HUES6 (cell line): ENCODE measurements around the gene SERPINE2.

ENCODE experiments used
- H3K27ac ChIP-seq: 2 replicates; pipeline ENCODE4 v1.7.0; 2013; ENCODE audit warnings: low read depth, mild to moderate bottlenecking, low read length, inconsistent platforms
- H3K27me3 ChIP-seq: 2 replicates; pipeline ENCODE4 v1.6.1; 2013; ENCODE audit warnings: low read length; ENCODE audit not compliant: control insufficient read depth, insufficient read depth
- H3K36me3 ChIP-seq: 2 replicates; pipeline ENCODE4 v1.6.1; 2013; ENCODE audit warnings: low read length; ENCODE audit not compliant: control insufficient read depth, insufficient read depth
- H3K4me1 ChIP-seq: 2 replicates; pipeline ENCODE4 v1.6.1; 2013; ENCODE audit warnings: low read length; ENCODE audit not compliant: control insufficient read depth, insufficient read depth
- H3K4me3 ChIP-seq: 2 replicates; pipeline ENCODE4 v1.5.1; 2013; ENCODE audit warnings: low read depth, low read length
- H3K9ac ChIP-seq: one replicate; pipeline ENCODE4 v1.6.1; 2013; ENCODE audit warnings: mild to moderate bottlenecking, low read length
- H3K9me3 ChIP-seq: 2 replicates; pipeline ENCODE4 v1.6.1; 2013; ENCODE audit warnings: low read depth, low read length; ENCODE audit not compliant: control insufficient read depth, insufficient read depth

SERPINE2 gene

DNA sequence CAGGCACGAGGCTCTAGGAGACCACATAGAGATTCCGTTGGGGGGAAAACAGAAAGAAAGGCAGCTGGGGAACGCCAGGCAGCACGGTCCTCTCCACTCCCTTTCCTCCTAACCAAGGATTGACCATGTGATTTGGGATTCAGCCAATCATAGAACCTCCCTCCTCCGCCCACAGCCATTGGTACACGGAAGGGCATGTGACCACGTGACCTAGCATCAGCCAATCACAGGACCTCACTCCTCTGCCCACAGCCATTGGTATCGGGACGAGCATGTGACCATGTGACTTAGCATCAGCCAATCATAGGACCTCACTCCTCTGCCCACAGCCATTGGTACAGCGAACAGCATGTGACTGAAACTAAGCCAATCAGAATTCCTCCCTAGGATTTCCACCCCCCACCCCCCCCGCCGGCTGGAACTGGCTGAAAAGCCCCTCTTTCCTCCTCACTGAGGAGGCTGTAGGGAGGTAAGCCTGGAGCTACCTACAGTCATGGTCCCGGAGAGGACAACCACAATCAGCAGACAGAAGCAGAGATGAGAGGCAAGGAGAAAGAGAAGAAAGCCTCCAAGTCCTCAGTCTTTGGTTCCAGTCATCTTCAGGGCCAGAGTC is 7.6 kb downstream of the SERPINE2 start:
- no peak overlapping the region for H3K27ac ChIP-seq
- H3K9ac ChIP-seq = no peak overlapping the region
- H3K36me3 ChIP-seq = peaks cover 30% of the 10 kb centered on the region; the same call in 1 of the 2 replicates
- H3K9me3 ChIP-seq = no peaks in the 10 kb centered on the region
- H3K4me1 ChIP-seq = peaks cover 59% of the 10 kb centered on the region
- H3K4me3 ChIP-seq = no peak overlapping the region
- H3K27me3 ChIP-seq = no peaks in the 10 kb centered on the region

DNA sequence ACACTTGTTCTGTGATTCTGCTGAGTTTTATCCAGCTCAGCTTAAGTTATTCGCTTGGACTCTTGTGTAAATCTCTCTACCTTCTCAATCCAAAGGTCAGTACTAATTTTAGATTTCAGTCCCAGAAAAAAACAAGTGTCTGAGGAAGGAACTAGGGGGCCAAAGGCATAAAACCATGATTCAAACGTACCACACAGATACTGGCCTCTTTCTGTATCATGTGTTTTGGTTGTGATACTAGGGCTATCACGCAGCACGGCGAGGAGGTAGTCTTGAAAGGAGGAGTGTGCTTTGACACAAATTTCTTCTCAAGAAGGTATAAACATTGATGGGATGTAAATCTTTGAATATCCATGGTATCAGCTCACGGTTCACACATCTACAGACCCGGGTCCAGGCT is 8.3 kb downstream of the SERPINE2 start:
- peaks cover 31% of the 10 kb centered on the region; the same call in 1 of the 2 replicates for H3K36me3 ChIP-seq
- H3K4me3 ChIP-seq = no peak overlapping the region
- no peak overlapping the region for H3K27ac ChIP-seq
- H3K9ac ChIP-seq = no peak overlapping the region
- H3K9me3 ChIP-seq = no peaks in the 10 kb centered on the region
- H3K27me3 ChIP-seq = no peaks in the 10 kb centered on the region
- H3K4me1 ChIP-seq = peaks cover 65% of the 10 kb centered on the region

- Histone ChIP-seq H3K4me3 (no peak overlapping the region), H3K36me3 (peaks cover 32% of the 10 kb centered on the region; the same call in 1 of the 2 replicates), H3K9me3 (no peaks in the 10 kb centered on the region), H3K9ac (no peak overlapping the region), H3K4me1 (peaks cover 69% of the 10 kb centered on the region), H3K27ac (no peak overlapping the region), H3K27me3 (no peaks in the 10 kb centered on the region)
Measured at GRCh38 chr2:224029876-224030275, 9.2 kb downstream of the SERPINE2 start.

DNA sequence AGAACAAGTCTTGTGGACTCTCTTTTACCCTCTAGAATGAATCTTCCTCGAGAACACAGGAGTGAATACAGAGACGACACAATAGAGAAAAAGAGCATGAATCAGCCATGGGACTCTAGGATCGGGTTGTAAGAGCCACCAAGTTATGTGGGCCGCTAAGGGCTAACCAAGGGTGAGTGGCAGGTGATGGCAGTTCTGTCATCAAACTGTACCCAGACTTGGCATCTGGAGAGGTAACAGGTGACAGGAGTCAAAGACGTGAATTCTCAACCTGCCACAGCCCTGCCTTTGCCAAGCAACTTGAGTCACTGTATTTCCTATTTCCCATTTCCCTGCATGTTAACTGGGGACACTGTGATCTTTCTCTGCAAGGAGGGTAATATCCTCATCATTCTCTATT is 11.2 kb downstream of the SERPINE2 start:
- Histone ChIP-seq H3K4me1 (peaks cover 75% of the 10 kb centered on the region), H3K9me3 (no peaks in the 10 kb centered on the region), H3K9ac (no peak overlapping the region), H3K27ac (no peak overlapping the region), H3K4me3 (no peak overlapping the region), H3K27me3 (no peaks in the 10 kb centered on the region), H3K36me3 (peaks cover 25% of the 10 kb centered on the region; the same call in 1 of the 2 replicates)

DNA sequence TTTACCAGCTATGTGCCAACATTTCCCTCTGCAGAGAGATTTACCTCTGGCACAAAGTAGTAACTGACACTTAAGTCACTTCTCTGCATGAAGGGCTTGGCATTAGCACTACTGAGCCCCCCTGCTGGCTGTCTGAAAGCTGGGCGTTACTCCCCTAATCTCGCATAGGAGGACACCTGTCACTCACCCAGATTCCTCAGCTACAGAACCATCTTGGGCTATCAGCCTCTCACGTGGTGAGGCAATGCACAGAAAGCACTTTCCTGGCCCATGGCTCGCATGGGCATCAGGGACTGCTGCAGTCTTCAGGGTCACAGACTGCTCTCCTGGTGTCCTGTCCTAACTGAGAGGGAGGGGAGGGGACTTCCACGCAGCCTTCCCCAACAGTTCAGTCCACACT is 12.0 kb downstream of the SERPINE2 start:
- H3K4me1 ChIP-seq = peaks cover 66% of the 10 kb centered on the region
- H3K36me3 ChIP-seq = peaks cover 25% of the 10 kb centered on the region; the same call in 1 of the 2 replicates
- H3K27me3 ChIP-seq = no peaks in the 10 kb centered on the region
- no peak overlapping the region for H3K27ac ChIP-seq
- H3K9me3 ChIP-seq = no peaks in the 10 kb centered on the region
- H3K9ac ChIP-seq = no peak overlapping the region
- H3K4me3 ChIP-seq = peak overlapping the region; percentile 17; the same call in 1 of the 2 replicates

GRCh38 chr2:224025874-224026273 is 13.2 kb downstream of the SERPINE2 start:
- Histone ChIP-seq H3K9ac (no peak overlapping the region), H3K27me3 (no peaks in the 10 kb centered on the region), H3K9me3 (no peaks in the 10 kb centered on the region), H3K27ac (no peak overlapping the region), H3K4me1 (peaks cover 59% of the 10 kb centered on the region), H3K4me3 (no peak overlapping the region), H3K36me3 (peaks cover 18% of the 10 kb centered on the region; the same call in 1 of the 2 replicates)

- peaks cover 12% of the 10 kb centered on the region; the same call in 1 of the 2 replicates for H3K36me3 ChIP-seq
- no peak overlapping the region for H3K27ac ChIP-seq
- H3K4me3 ChIP-seq = no peak overlapping the region
- H3K4me1 ChIP-seq = peaks cover 55% of the 10 kb centered on the region
- H3K27me3 ChIP-seq = no peaks in the 10 kb centered on the region
- no peak overlapping the region for H3K9ac ChIP-seq
- no peaks in the 10 kb centered on the region for H3K9me3 ChIP-seq
Measured at GRCh38 chr2:224024270-224024669, 14.8 kb downstream of the SERPINE2 start.

- H3K9me3 ChIP-seq = no peaks in the 10 kb centered on the region
- no peaks in the 10 kb centered on the region for H3K27me3 ChIP-seq
- peaks cover 45% of the 10 kb centered on the region for H3K4me1 ChIP-seq
- H3K36me3 ChIP-seq = peaks cover 12% of the 10 kb centered on the region; the same call in 1 of the 2 replicates
- no peak overlapping the region for H3K27ac ChIP-seq
- H3K9ac ChIP-seq = no peak overlapping the region
- no peak overlapping the region for H3K4me3 ChIP-seq
Measured at GRCh38 chr2:224023188-224023587, 15.9 kb downstream of the SERPINE2 start.

DNA sequence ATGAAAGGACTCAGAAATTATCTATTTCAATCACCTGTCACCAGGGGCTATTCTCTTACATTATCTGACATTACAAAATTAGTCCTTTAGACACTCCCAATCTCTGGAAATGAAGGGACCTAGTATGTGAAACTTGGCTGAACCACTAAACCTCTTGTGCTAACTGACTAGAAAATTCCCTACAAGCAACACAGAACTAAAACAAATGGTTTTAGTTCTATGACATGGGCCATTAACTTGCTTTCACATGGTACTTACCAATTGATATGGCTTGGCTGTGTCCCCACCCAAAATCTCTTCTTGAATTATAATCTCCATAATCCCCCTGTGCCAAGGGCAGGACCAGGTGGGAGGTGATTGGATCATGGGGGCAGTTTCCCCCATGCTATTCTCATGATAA is 16.6 kb downstream of the SERPINE2 start:
- Histone ChIP-seq H3K27ac (no peak overlapping the region), H3K36me3 (peaks cover 12% of the 10 kb centered on the region; the same call in 1 of the 2 replicates), H3K4me3 (no peak overlapping the region), H3K9ac (no peak overlapping the region), H3K9me3 (no peaks in the 10 kb centered on the region), H3K4me1 (peaks cover 38% of the 10 kb centered on the region), H3K27me3 (no peaks in the 10 kb centered on the region)

DNA sequence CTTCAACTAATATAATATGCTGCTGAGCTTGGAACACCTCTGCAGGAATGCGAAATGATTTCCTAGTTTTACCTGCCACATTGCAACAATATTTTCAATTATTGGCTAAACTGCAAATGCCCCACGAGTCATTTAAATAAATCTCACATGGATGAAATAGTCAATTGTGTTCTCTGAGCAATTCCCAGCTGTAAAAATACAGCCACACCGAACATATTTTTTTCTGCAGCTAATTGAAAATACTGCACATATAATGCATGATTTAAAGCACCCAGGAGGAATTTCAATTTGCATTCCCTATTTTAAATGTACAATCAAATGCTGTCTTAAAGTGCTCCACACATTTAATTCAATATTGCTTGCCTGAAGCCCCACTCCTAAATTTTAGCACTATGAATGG is 18.6 kb downstream of the SERPINE2 start:
- Histone ChIP-seq H3K27me3 (no peaks in the 10 kb centered on the region), H3K36me3 (peaks cover 8% of the 10 kb centered on the region; the same call in 1 of the 2 replicates), H3K9me3 (no peaks in the 10 kb centered on the region), H3K27ac (no peak overlapping the region), H3K4me3 (no peak overlapping the region), H3K4me1 (peaks cover 19% of the 10 kb centered on the region), H3K9ac (no peak overlapping the region)

DNA sequence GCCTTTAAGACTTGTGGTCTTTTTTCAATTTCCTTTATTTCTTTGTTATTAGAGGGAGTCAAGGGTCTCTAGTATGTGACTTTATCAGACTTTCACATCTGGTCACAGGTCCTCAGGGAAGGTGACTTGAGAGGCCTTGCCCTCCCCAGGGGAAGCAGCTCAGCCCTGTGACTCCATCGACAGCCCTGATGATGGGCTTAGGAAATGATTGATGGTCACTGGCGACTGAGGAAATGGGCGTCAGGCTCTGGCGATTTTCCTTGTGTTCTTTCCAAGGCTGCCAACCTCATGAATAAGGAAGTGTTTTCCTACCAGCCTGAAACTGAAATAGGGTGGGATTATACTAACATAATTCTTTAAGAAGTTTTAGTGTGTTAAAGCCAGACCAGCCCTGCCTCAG is 21.1 kb downstream of the SERPINE2 start:
- no peak overlapping the region for H3K4me3 ChIP-seq
- peaks cover 10% of the 10 kb centered on the region; the same call in 1 of the 2 replicates for H3K36me3 ChIP-seq
- no peak overlapping the region for H3K27ac ChIP-seq
- no peaks in the 10 kb centered on the region for H3K27me3 ChIP-seq
- H3K9me3 ChIP-seq = no peaks in the 10 kb centered on the region
- H3K9ac ChIP-seq = no peak overlapping the region
- peaks cover 3% of the 10 kb centered on the region; the same call in 1 of the 2 replicates for H3K4me1 ChIP-seq
